Heart left ventricle (tissue), 16 donors: ENCODE results near the gene PCCA. TPM values are rescaled to one million over a fixed set of nuclear protein-coding genes. Genes with fewer than 3 reads are reported as not detected.

ENCODE experiments used
- ATAC-seq, 4 donors: fragments of 200-7000 bp; cut with Tn5 transposase; one replicate each; pipeline ENCODE4 v1.9.1; 2020 to 2022; ENCODE audit warnings: moderate library complexity in 4 of 4, mild to moderate bottlenecking in 3 of 4, moderate number of reproducible peaks in 1 of 4
- DNase-seq, 5 donors: peaks; one replicate each; pipeline ENCODE4 v3.0.0-alpha.2; 2020
- H3K27ac ChIP-seq, 12 donors: fragments of 200-600 bp; sonication (generic) in 4 of 12; one replicate each; pipeline versions ENCODE4 v1.5.0 to v1.8.0; 2016 to 2022; ENCODE audit warnings: mild to moderate bottlenecking in 2 of 12
- H3K27me3 ChIP-seq, 9 donors: fragments of 200-600 bp; sonication (generic) in 2 of 9; one replicate each; pipeline versions ENCODE4 v1.5.1 to v1.8.0; 2016 to 2022; ENCODE audit warnings: mild to moderate bottlenecking in 3 of 9
- H3K36me3 ChIP-seq, 9 donors: fragments of 200-600 bp; sonication (generic) in 2 of 9; one replicate each; pipeline versions ENCODE4 v1.5.0 to v1.8.0; 2018 to 2022; ENCODE audit warnings: mild to moderate bottlenecking in 2 of 9
- H3K4me1 ChIP-seq, 12 donors: fragments of 200-600 bp; sonication (generic) in 4 of 12; one replicate each; pipeline versions ENCODE4 v1.5.0 to v1.8.0; 2016 to 2022; ENCODE audit warnings: mild to moderate bottlenecking in 3 of 12
- H3K4me3 ChIP-seq, 12 donors: fragments of 200-600 bp; sonication (generic) in 4 of 12; one replicate each; pipeline versions ENCODE4 v1.5.0 to v1.8.0; 2017 to 2022; ENCODE audit warnings: mild to moderate bottlenecking in 9 of 12, moderate library complexity in 4 of 12
- H3K9me3 ChIP-seq, 12 donors: fragments of 200-600 bp; sonication (generic) in 4 of 12; one replicate each; pipeline versions ENCODE4 v1.5.0 to v1.8.0; 2016 to 2022; ENCODE audit warnings: mild to moderate bottlenecking in 1 of 12
- CTCF ChIP-seq, 12 donors: fragments of 200-600 bp; sonication (generic) in 4 of 12; IDR thresholded peaks; one replicate each; pipeline versions ENCODE4 v1.5.0 to v1.8.0; 2018 to 2022; ENCODE audit warnings: antibody characterized with exemption in 12 of 12, mild to moderate bottlenecking in 5 of 12
- POLR2A ChIP-seq, 2 donors: fragments of 450-650 bp; IDR thresholded peaks; one replicate each; pipeline ENCODE4 v1.6.1; 2017; ENCODE audit warnings: antibody characterized with exemption in 2 of 2, mild to moderate bottlenecking in 2 of 2, moderate library complexity in 2 of 2
- WGBS, 4 donors: extraction: QIAGEN DNeasy Blood & Tissue Kit in 2 of 4; methylation state at CpG; one replicate each; pipeline versions ENCODE4 v1.1.5 to v1.1.7; 2013 to 2018; 5-methylcytosine and 5-hydroxymethylcytosine counted together
- intact Hi-C, 10 donors: fragments of 100-400 bp; cut with DNase I; formaldehyde crosslinking; loops; one replicate each; pipeline versions ENCODE4 v1.11.1 to v1.14.2; 2022
- polyA plus RNA-seq, 2 donors: library from polyadenylated mRNA; stranded (reverse); fragments of 200-250 nt; gene quantifications; one replicate each; pipeline ENCODE4 v1.2.3, GENCODE V29; 2013
- total RNA-seq, 9 donors: library from RNA; depleted of rRNA in 2 of 9; stranded (reverse); fragments of >200 nt in 2 of 9; fragmentation: NEBNext Ultra II Directional in 3 of 9; extraction: Animal tissue kit (Norgen Biotek cat#: 25700) in 3 of 9; gene quantifications; one replicate each; pipeline versions ENCODE4 v1.1.0 to v1.2.4, GENCODE V29; 2016 to 2023
- donor health status: ischemic (EF 13 %, LVEDD 7.1; RV severe dilation, severe dysfunction).
- donor health status: healthy with polysubstance abuse.
- donor health status: DM: no; HTN: yes; CAD: no.
- donor health status: DM: no; HTN: no; CAD: no.
- donor health status: ischemic (EF 25% LVEDD 6.9; RV normal size, moderate dysfunction).
- donor health status: ischemic (EF 25% LVEDD 5.7; RV mildly dilated, moderate dysfunction).
- donor health status: healthy.
- donor health status: DM: yes; HTN: yes; CAD: no.
- donor health status: ischemic (EF 35%, LVEDD 5.7; RV mildly dilated, moderate dysfunction).
- donor health status: nonischemic (EF 11% LVEDD 7.7; RV severe dilation, severe dysfunction).
- donor health status: DM: yes; HTN: yes; CAD: no.
- donor health status: PGD.
- donor health status: ischemic (EF 29% LVEDD 5.4; RV normal size, mild dysfunction).
- donor health status: nonischemic (EF 23%, LVEDD 6.1; RV moderate dilation, normal function).

PCCA gene
- total and polyA plus RNA-seq, 11 donors, result 25.6 to 67.0 (median 40.9) TPM

DNA sequence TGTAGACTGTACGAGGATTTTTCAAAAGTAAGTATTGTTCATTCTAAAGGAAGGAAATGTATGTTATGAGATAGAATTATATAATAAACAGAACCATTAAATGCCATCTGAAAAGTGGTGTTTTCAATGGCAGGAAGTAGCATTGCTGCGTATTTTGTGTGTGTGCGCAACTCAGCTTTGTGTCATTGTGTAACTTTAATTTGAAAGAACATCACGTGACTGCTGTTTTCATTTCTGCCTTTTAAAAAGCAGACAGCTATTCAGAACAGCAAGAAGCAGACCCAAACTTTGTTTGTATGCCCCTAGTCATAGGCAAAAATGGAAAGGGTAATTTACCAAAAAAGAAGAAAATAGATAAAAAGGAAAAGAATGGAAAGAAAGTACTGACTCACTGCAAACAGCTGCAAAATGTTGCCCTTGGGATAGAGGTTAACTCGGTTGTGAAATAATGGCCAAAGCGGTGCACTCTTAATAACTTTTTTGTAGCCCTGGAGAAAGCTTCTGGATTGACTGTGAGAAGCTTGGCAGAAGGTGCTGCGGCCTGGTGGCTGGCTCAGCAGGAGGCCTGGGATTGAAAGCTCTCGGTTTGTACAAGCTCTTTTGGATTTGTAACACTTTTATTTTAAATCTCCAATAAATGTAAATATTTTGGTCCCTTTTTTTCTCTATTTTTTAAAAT lies 402.4 kb downstream of the PCCA start:
- DNase-seq, result peak in 3 of 5 donors; percentile 34 to 45 (median 34)
- Histone ChIP-seq H3K4me3 (no peak overlapping the region), H3K27me3 (no peaks in the 10 kb centered on the region), H3K4me1 (peaks cover 0 to 18% (median 2%) of the 10 kb centered on the region in 12 donors), H3K9me3 (no peaks in the 10 kb centered on the region), H3K36me3 (no peaks in the 10 kb centered on the region), H3K27ac (peak overlapping the region in 8 of 12 donors; percentile 2 to 60 (median 34))
- TF ChIP-seq POLR2A (IDR thresholded peaks at IDR 0.05), result no peak
- peak in 2 of 12 donors; percentile 25 to 28 for TF ChIP-seq CTCF (IDR thresholded peaks at IDR 0.05)
- peak in 3 of 4 donors; percentile 80 to 90 (median 80) for ATAC-seq
- 72 to 81% (median 79%) methylated on average over 8 of the region's 8 CpGs for WGBS, 4 donors
- intact Hi-C loops, result no loop called here

GRCh38 chr13:100493418-100493817 lies 404.5 kb downstream of the PCCA start:
- Histone ChIP-seq H3K4me1 (peaks cover 0 to 30% (median 2%) of the 10 kb centered on the region in 12 donors), H3K4me3 (no peak overlapping the region), H3K27ac (no peak overlapping the region), H3K27me3 (no peaks in the 10 kb centered on the region), H3K36me3 (no peaks in the 10 kb centered on the region), H3K9me3 (no peaks in the 10 kb centered on the region)
- WGBS, 4 donors, result 95 to 97% (median 96%) methylated on average over 7 of the region's 7 CpGs
- intact Hi-C loops, result no loop called here
- TF ChIP-seq POLR2A (IDR thresholded peaks at IDR 0.05), result no peak
- no peak for TF ChIP-seq CTCF (IDR thresholded peaks at IDR 0.05)
- no peak for ATAC-seq
- DNase-seq, result no peak

DNA sequence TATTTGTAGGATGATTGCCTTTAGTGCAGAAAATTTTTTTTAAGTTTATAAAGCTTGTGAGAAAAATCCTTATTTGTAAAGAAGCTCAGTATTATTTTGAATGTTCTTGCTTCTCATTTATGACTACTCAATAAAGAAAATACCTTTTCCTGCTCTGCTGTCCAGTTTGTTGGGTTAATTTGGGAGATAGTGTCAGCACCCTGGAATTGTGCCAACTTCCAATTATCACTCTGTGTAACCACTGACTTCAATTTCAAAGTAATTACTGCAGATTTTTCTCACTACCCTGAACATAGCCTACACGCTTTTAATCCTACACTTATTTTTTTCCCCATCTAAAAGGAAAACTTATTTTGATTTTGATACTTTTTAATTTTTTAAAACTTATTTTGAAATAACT lies 406.6 kb downstream of the PCCA start:
- DNase-seq, result no peak
- Histone ChIP-seq H3K27me3 (no peaks in the 10 kb centered on the region), H3K27ac (no peak overlapping the region), H3K4me1 (peaks cover 0 to 30% (median 2%) of the 10 kb centered on the region in 12 donors), H3K9me3 (no peaks in the 10 kb centered on the region), H3K4me3 (no peak overlapping the region), H3K36me3 (no peaks in the 10 kb centered on the region)
- ATAC-seq, result no peak
- intact Hi-C loops, result no loop called here
- no peak for TF ChIP-seq POLR2A (IDR thresholded peaks at IDR 0.05)
- TF ChIP-seq CTCF (IDR thresholded peaks at IDR 0.05), result no peak
- WGBS, 4 donors, result 95 to 98% (median 97%) methylated on average over 1 of the region's 1 CpG

GRCh38 chr13:100497389-100497788 lies 408.5 kb downstream of the PCCA start:
- WGBS, 4 donors, result 87 to 95% (median 90%) methylated on average over 1 of the region's 1 CpG
- H3K4me1 ChIP-seq, result peaks cover 0 to 12% (median 0%) of the 10 kb centered on the region in 12 donors
- intact Hi-C loops, result no loop called here
- no peaks in the 10 kb centered on the region for H3K9me3 ChIP-seq
- no peak for ATAC-seq
- DNase-seq, result no peak
- no peaks in the 10 kb centered on the region for H3K36me3 ChIP-seq
- TF ChIP-seq POLR2A (IDR thresholded peaks at IDR 0.05) (no peak), CTCF (IDR thresholded peaks at IDR 0.05) (no peak)
- no peak overlapping the region for H3K27ac ChIP-seq
- H3K27me3 ChIP-seq, result no peaks in the 10 kb centered on the region
- H3K4me3 ChIP-seq, result no peak overlapping the region
